ENCODE measurements around the gene CNR2. TPM values are rescaled to one million over a fixed set of nuclear protein-coding genes. Genes with fewer than 3 reads are reported as not detected.

CNR2 gene
- total and polyA plus RNA-seq, 9 donors, result 0.03 to 0.11 (median 0.10) TPM; not detected in 6

DNA sequence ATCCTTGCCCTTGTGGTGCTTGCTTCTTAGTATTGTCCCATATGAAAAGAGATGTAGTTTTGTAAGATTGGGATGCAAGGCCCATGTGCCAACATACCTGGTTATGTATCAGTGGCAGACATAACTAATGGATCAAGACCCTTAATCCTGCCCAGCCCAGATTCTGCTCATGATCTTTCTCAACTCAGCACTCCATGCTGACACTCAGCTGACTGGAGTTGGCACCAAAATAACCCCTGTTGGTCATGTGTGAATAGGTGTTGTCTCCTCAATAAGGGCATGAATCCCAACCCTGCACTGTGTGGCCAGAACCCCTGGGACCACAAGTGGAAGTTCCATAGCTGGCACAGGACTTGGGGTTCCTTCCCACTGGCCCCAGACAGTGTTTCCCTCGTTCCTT lies 13.9 kb upstream of the CNR2 start:
- DNase-seq, result no peak
- WGBS, 3 donors, result 67 to 82% (median 72%) methylated on average over 1 of the region's 1 CpG
- H3K27ac ChIP-seq, result no peak overlapping the region
- H3K9me3 ChIP-seq, result no peaks in the 10 kb centered on the region
- no peak overlapping the region for H3K4me3 ChIP-seq
- no peaks in the 10 kb centered on the region for H3K36me3 ChIP-seq
- intact Hi-C loops (cut with DNase I), result no loop called here
- H3K4me1 ChIP-seq (ENCODE audit: insufficient read depth), result peaks cover 2% of the 10 kb centered on the region
- no peaks in the 10 kb centered on the region for H3K27me3 ChIP-seq
- TF ChIP-seq POLR2A (IDR thresholded peaks at IDR 0.05), result no peak
- no peak for TF ChIP-seq EP300 (IDR thresholded peaks at IDR 0.05)
- TF ChIP-seq CTCF (IDR thresholded peaks at IDR 0.05), result no peak

- Histone ChIP-seq H3K9me3 (no peaks in the 10 kb centered on the region), H3K27me3 (no peaks in the 10 kb centered on the region), H3K27ac (no peak overlapping the region), H3K36me3 (no peaks in the 10 kb centered on the region), H3K4me3 (no peak overlapping the region), H3K4me1 (ENCODE audit: insufficient read depth) (peaks cover 2% of the 10 kb centered on the region)
- TF ChIP-seq EP300 (IDR thresholded peaks at IDR 0.05) (no peak), POLR2A (IDR thresholded peaks at IDR 0.05) (no peak), CTCF (IDR thresholded peaks at IDR 0.05) (no peak)
- no peak for DNase-seq
- intact Hi-C loops (cut with DNase I), result no loop called here
- 67 to 75% (median 70%) methylated on average over 3 of the region's 3 CpGs for WGBS, 3 donors
These were observed 12.1 kb upstream of the CNR2 start for GRCh38 chr1:23925279-23925678.

DNA sequence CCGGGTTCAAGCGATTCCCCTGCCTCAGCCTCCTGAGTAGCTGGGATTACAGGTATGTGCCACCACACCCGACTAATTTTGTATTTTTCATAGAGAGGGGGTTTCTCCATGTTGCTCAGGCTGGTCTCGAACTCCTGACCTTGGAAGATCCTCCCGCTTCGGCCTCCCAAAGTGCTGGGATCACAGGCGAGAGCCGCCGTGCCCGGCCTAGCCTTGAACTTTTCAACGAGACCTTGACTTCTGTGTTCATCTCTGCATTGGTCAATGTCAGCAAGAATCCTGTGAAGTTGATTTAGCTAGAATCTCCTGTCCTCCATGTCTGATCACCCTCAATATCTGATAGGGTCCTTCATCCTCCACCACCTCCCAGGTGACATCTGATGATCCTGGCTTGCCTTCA lies 11.4 kb upstream of the CNR2 start:
- H3K4me1 ChIP-seq (ENCODE audit: insufficient read depth), result peaks cover 2% of the 10 kb centered on the region
- no peak for TF ChIP-seq POLR2A (IDR thresholded peaks at IDR 0.05)
- TF ChIP-seq EP300 (IDR thresholded peaks at IDR 0.05), result no peak
- no peak for TF ChIP-seq CTCF (IDR thresholded peaks at IDR 0.05)
- H3K9me3 ChIP-seq, result no peaks in the 10 kb centered on the region
- H3K36me3 ChIP-seq, result no peaks in the 10 kb centered on the region
- H3K27me3 ChIP-seq, result no peaks in the 10 kb centered on the region
- no peak for DNase-seq
- H3K4me3 ChIP-seq, result no peak overlapping the region
- WGBS, 3 donors, result 78 to 84% (median 79%) methylated on average over 11 of the region's 11 CpGs
- H3K27ac ChIP-seq, result no peak overlapping the region
- intact Hi-C loops (cut with DNase I), result loop anchor here in 1 of 4 donors (5.0 kb wide), 1 partner anchor 33 kb away; the partner anchor contains the start of gene PNRC2

GRCh38 chr1:23923592-23924499 lies 10.7 kb upstream of the CNR2 start:
- no peaks in the 10 kb centered on the region for H3K9me3 ChIP-seq
- TF ChIP-seq CTCF (IDR thresholded peaks at IDR 0.05) (no peak), EP300 (IDR thresholded peaks at IDR 0.05) (no peak), POLR2A (IDR thresholded peaks at IDR 0.05) (no peak)
- whole genome bisulfite sequencing, 3 donors, result 20 to 28% (median 25%) methylated on average over 8 of the region's 8 CpGs
- no peak overlapping the region for H3K27ac ChIP-seq
- peaks cover 2% of the 10 kb centered on the region for H3K4me1 ChIP-seq (ENCODE audit: insufficient read depth)
- H3K36me3 ChIP-seq, result no peaks in the 10 kb centered on the region
- H3K27me3 ChIP-seq, result no peaks in the 10 kb centered on the region
- H3K4me3 ChIP-seq, result no peak overlapping the region
- intact Hi-C loops (cut with DNase I), result loop anchor here in 1 of 4 donors (5.0 kb wide), 1 partner anchor 33 kb away; the partner anchor contains the start of gene PNRC2
- DNase-seq, result peak in 2 of 5 donors; percentile 26 to 45
